Left kidney (tissue), 2 donors: Measurements from ENCODE around the gene UBE2I. TPM values are rescaled to one million over a fixed set of nuclear protein-coding genes. Genes with fewer than 3 reads are reported as not detected.
"Not testable (repeated sequence)": the region's sequence is repeated elsewhere in the genome, so short reads cannot be mapped to it uniquely, and the experiment has no call there.

ENCODE experiments used
- DNase-seq: peaks from one replicate; pipeline ENCODE4 v3.0.0-alpha.2; 2013
- polyA plus RNA-seq: library from polyadenylated mRNA; unstranded; fragments of 120-200 nt; gene quantifications from one replicate; pipeline ENCODE4 v1.2.1, GENCODE V29; 2013; ENCODE audit not compliant: insufficient read length

The UBE2I gene
- polyA plus RNA-seq, 1 donor = 162 TPM

- DNase-seq = no peak
Observed at GRCh38 chr16:1327619-1327947, 18.1 kb downstream of the UBE2I start.

- DNase-seq = not testable (repeated sequence)
Observed at GRCh38 chr16:1328136-1328535, 18.7 kb downstream of the UBE2I start.

GRCh38 chr16:1328961-1329360, 19.5 kb downstream of the UBE2I start:
- DNase-seq = not testable (repeated sequence)

- DNase-seq = no peak
Observed at GRCh38 chr16:1330260-1330914, 21.0 kb downstream of the UBE2I start.

GRCh38 chr16:1330931-1331711, 21.7 kb downstream of the UBE2I start:
- no peak for DNase-seq

- peak; percentile 87 for DNase-seq
Observed at GRCh38 chr16:1331712-1332617, 22.5 kb downstream of the UBE2I start.

- no peak for DNase-seq
Observed at GRCh38 chr16:1332618-1333148, 23.2 kb downstream of the UBE2I start.

GRCh38 chr16:1333149-1333812, 23.8 kb downstream of the UBE2I start, which contains the start of gene BAIAP3:
Gene BAIAP3, plus strand, starts transcription at chr16:1333645. Its CDS starts 4,905 bp downstream, at chr16:1338550.
- DNase-seq = no peak

GRCh38 chr16:1333854-1334700, 24.6 kb downstream of the UBE2I start:
- no peak for DNase-seq

GRCh38 chr16:1334739-1335138, 25.3 kb downstream of the UBE2I start:
- DNase-seq = no peak

- no peak for DNase-seq
Observed at GRCh38 chr16:1335211-1335971, 26.0 kb downstream of the UBE2I start.

GRCh38 chr16:1335996-1336395, 26.6 kb downstream of the UBE2I start:
- DNase-seq = no peak

GRCh38 chr16:1336619-1337018, 27.2 kb downstream of the UBE2I start:
- no peak for DNase-seq

- DNase-seq = no peak
Observed at GRCh38 chr16:1337486-1337885, 28.1 kb downstream of the UBE2I start.

- no peak for DNase-seq
Observed at GRCh38 chr16:1338119-1338730, 28.8 kb downstream of the UBE2I start.

- DNase-seq = no peak
Observed at GRCh38 chr16:1338855-1339675, 29.6 kb downstream of the UBE2I start.

- DNase-seq = no peak
Observed at GRCh38 chr16:1340730-1341494, 31.5 kb downstream of the UBE2I start.
